Stimulated activated CD8-positive, alpha-beta memory T cell treated with anti-CD3 and anti-CD28 coated beads, Interleukin-4, amount 100 ng/mL, for 48 hours (primary cell): ENCODE data around the gene MYCL.
"Not testable (repeated sequence)": the region's sequence is repeated elsewhere in the genome, so short reads cannot be mapped to it uniquely, and the experiment has no call there.

Experiments
- DNase-seq: peaks from one replicate; pipeline ENCODE4 v3.0.0-alpha.2; 2020

Gene MYCL

DNA sequence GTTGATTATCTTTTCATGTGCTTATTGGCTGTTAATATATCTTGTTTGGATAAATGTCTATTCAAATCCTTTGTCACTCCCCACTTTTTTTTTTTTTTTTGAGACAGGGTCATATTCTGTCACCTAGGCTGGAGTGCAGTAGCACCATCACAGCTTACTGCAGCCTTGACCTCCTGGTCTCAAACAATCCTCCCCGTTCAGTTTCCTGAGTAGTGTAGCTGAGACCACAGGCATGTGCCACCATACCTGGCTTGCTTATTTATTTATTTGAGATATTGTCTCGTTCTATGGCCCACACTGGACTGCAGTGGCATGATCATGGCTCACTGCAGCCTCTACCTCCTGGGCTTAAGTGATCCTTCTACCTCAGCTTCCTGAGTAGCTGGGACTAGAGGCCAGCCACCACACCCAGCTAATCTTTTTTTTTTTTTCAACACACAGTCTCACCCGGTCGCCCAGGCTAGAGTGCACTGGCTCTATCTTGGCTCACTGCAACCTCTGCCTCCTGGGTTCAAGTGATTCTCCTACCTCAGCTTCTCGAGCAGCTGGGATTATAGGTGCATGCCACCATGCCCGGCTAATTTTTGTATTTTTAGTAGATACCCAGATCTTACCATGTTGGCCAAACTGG lies 13.9 kb upstream of the MYCL start:
- DNase-seq, result no peak

DNA sequence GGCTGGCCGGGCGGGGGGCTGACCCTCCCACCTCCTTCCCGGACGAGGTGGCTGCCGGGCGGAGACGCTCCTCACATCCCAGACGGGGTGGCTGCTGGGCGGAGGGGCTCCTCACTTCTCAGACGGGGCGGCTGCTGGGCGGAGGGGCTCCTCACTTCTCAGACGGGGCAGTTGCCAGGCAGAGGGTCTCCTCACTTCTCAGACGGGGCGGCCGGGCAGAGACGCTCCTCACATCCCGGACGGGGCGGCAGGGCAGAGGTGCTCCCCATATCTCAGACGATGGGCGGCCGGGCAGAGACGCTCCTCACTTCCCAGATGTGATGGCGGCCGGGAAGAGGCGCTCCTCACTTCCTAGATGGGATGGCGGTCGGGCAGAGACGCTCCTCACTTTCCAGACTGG lies 11.4 kb upstream of the MYCL start:
- not testable (repeated sequence) for DNase-seq

DNA sequence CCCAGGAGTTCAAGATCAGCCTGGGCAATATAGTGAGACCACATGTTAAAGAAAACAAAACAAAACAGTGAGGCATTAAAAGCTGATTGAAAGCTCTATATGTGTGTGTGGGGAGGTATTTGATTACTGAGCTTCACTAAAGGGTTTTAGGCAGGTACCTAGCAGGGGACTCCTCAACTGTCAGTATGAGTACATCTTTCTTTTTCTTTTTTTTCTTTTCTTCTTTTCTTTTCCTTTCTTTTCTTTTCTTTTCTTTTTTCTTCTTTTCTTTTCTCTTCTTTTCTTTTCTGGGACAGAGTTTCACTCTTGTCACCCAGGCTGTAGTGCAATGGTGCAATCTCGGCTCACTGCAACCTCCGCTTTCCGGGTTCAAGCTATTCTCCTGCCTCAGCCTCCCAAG lies 8.5 kb upstream of the MYCL start:
- DNase-seq, result no peak

DNA sequence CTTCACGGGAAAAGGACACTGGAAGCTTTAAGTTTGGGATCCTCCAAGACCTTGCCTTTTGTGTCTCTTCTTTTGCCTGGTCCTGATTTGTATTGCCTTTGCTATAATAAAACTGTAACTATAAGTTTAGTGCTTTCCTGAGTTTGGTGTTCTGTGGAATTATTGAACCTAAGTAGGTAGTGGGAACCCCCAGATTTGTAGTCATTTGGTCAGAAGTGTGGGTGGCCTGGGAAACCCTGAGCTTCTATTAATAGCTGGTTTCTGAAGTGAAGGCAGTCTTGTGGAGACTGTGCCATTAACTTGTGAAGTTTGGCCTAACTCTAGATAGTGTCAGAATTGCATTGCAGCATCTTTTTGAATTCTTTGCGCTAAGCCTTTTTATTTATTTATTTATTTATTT lies 6.8 kb upstream of the MYCL start:
- no peak for DNase-seq

DNA sequence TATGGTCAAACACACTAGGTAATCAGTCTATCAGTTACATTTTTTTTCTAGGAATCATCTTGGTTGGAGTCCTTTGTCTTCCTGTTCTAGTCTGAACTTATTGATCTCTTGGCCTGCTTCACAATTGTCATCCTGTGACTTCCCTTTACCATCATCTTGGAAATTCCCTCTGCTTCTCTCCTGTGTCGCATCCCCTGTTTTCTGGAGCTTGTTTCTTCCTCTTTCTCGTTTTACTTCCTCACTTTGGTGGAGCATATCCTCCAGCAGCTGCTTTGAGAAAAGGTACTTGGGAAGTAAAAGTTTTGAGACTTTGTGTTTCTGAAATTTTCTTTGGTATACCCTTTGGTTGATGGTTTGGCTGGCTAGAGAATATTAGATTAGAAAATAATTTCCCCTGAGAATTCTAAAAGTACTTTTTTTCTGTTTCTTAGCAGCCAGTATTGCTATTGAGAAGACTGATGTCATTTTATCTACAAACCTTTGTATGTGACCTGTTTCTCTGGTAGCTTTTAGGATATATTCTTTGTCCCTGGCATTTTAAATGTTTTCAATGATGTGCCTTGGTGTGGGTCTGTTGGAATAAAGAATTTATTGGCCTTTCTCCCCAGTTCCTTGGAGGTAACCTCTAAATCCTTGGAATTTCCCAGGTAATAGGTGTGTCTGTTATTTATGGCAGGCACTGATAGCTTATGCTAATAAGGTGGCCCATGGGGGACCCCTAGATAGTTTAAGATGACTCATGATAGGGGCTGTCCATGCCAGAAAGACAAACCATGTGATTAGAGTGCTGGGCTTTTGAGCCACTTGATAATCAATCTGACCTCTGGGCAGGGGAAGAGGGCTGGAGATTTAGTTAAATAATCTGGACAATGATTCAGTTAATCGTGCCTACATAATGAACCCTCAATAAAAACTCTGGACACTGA lies 6.1 kb upstream of the MYCL start:
- DNase-seq, result no peak

DNA sequence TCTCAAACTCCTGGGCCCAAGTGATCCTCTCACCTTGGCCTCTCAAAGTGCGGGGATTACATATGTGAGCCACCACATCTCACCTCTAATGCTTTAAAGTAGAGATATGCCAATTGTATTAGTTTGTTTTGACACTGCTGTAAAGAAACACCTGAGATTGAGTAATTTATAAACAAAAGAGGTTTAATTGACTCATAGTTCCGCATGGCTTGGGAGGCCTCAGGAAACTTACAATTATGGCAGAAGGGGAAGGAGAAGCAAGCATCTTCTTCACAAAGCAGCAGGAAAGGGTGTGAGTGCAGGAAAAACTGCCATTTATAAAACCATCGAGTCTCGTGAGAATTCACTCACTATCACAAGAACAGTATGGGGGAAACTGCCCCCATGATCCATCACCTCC lies 3.5 kb upstream of the MYCL start:
- DNase-seq, result no peak

DNA sequence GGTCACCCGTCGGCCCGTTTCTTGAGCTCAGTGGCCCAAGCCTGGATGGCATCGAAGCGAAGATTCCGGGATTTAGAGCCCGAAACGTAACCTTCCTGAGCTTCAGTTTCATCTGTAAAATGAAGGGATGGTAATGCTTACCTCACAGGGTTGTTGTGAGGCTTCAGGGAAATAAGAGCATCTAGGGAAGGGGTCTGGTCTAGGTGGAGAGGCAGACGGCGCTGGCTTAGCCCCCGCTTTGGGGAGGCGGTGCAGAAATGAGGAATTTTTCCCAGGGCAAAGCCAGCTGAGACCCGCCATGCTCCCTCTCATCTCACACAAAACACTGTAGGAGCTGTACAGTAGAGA lies 717 bp upstream of the MYCL start:
- DNase-seq, result no peak

DNA sequence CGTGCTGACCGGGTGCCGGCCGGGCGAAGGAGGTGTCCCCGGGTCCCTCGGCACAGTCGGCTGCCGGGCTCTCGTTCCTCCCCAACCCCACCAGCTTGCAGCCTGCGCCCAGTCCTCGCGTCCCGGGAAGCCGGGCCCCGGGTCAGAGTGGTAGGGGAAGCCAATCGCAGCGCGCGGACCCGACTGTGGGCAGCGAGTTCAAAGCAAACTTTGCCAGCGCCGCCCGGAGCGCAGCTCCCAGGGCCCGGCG lies 328 bp downstream of the MYCL start:
- peak; percentile 42 for DNase-seq

DNA sequence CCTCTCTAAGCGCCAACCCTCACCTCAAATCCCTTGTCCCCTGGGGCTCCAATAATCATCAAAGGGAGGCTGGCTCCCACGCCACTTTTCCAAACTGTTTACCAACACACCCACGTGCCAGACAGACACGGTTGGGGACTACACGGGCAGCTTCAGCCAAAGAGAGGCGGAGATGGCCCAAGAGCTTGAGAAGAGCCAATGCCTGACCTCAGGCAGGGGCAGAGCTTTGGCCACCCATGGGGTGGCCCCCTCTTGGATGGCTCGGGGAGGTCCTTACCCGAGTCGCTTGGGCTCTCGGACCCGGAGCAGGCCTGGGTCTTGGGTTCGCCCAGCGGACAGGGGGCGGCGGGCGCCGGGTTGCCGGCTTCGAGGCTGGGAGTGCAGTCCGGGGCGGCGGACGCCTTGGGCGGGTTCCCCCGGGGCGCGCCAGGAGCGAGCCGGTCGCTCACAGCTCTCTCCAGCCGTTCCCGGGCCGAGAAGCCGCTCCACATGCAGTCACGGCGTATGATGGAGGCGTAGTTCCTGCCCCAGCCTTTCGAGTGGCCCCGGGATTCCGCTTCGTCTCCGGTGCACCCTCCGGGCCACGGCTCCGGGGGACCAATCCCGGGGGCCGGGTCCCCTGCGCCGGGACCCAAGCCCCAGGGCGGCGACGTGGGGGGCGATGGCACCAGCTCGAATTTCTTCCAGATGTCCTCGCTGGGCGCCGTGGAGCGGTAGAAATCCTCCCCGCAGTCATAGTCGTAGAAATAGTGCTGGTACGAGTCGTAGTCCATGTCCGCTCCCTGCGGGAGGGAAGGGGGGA lies 854 bp downstream of the MYCL start:
- peak; percentile 30 for DNase-seq

DNA sequence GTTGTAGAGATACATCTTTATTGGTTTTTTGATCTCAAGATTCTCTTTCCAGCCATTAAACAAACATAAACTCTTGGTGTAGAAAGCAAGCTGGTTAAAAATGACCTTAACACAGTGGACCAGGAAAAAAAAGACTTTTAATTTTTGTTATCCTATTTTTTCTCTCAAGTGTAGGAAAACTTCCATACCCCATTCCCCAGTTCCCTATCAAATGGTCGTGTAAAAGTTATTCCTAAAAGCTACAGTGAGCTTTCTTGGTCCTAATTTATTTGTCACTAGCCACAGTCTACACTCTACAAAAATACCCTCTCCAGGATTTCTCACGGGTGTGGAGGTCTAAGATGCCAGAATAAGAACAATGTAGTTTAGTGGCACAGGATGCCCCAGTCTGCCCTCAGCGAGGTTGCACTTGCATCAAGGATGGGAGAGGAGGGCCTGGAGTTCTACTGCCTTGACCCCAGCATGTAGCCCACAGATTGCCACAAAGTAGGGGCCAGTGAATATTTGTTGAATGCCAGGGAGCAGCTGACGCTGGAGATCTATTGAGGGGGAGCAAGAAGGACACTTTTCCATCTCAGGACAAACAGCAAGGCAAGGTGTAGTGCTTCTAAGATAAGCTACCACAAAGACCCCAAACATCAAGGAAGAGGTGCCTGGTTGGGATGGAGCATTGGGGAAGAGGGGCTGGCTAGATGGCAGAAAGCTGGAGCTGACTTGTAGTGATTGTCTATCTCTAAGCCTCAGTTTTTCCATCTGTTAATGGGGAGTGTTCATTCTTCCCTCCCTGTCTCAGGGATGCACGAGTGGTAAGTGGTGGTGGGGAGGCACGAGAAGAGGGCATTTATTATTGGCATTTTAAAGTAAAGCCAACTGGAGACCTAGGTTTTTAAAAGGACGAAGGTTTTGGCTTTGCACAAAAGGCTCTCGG lies 1.8 kb downstream of the MYCL start:
- no peak for DNase-seq

DNA sequence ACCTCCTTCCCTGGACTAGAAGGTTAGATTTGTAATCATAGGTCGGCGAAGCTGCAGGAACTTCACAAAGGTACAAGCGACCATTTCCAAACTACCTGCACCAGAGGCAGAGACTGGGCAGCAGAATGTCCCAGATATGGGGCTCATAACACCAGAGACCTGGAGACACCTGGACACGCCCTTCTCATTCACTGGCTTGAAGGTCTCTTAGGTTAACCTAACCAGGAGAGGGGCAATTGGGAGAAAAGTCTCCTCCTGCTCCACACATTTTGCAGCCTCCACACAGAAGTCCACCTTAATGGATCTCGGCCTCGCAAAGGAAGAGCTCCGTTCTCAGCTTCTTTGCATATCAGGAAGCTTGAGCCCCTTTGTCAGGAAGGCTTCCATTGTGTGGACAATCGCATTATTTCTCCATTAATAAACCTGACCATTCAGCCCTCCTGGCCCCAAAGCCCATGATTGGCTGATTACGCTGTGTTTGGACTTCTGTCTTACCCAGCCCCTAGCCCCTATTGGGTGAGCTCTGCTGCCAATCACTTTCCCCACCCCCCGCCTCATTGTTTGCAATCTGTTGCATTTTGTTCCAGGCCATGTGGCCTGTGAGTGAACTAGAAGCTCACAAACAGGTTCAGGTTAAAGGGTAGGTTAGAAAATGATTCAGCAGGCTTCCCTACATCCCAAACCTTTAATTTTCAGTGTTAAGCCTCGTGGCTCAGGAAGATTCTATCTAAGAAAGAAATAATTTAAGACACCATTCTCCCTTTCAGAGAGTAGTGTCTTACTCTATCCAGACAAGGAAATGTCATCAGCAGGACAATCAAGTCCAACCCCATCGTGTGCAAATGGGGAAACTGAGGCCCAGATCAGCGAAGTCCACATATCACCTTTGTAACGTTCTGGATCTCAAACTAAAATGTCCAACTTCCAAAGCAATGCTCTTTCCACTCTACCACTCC lies 2.8 kb downstream of the MYCL start:
- DNase-seq, result no peak

DNA sequence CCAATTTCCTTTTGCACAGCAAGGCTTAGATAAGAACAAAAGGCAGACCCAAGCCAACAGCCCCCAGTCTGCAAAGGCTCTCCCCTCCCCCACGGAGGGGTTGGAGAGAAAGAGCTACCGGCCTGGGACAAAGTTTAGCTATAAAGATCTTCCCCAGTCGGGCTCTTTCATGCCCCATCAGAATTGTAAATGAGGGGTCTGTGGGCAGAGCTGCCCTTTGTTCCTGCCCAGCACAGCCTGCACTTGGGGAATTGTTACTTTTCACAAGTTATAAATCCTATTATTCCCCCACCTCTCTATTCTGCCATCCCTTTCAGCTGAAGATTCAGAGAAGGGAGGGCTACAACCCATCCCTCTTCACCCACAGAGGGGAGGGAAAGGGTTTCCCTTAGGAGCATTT lies 3.5 kb downstream of the MYCL start:
- no peak for DNase-seq

DNA sequence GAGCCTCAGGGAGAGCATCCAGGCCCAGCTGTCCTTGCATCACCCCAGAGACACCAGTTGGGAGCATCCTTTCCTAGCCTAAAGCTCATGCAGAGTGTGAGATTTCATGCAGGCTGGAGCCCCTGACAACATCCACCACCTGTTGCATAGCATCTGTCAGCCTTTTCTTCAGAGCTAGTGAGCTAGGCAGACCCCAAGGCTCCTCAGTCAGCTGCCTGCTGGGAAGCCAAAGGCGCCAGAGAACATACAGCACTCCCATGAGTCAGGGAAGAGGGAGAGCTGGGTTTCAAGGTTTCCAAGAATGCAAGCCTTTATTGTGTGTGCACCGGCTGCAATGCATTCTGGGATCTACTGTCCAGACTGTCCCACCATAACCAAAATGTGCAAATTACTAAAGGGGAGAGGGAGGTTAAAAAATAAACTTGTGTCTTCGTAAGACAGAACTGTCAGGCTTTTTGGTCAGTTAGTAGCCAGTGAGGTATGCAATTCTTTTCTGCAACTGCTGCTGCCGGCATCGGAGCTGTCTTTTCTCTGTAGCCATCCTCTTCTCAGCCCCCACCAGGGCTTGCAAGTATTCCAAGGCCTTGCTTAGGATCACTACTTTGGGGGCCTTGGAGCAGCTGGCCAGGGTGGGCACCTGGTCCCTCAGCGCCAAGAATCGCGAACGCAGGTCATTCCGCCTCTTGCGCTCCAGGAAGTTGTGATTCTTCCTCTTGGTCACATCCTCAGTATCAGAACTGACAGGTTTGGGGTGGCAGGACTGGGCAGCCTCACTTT lies 4.6 kb downstream of the MYCL start:
- no peak for DNase-seq

DNA sequence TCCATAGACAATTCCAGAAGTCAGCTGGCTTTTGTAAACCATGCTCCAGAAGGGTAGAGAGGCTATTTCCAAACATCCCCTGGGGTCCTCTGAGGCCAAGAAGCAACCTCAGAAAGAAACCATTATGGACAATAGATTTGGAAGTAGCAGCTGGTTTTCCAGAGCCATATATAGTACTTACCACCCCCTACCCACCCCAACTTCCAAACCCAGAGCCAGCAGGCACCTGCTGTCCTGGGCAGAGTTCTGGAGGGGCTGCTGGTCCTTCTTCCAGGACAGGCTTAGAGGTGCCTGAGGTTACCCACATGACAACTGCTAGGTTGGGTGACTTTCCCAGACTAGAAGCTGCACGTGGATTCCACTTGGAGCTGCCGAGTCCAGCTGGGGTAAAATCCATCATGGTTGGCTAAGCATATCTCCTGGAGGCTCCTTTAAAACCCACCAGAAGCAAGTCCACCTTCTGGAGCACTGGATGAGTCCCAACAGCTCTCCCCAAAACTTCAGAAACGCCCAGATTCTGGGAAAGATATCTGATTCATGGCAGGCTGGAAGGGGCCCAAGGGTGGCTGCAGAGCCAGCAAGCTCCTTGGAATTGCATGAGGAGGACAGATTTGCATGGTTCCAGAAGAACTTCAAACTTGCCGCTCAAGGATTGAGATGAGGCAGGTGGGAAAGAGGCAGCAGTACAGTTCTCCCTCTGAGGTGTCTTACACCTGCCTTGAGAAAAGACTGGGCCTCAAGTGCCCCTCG lies 5.8 kb downstream of the MYCL start:
- no peak for DNase-seq

DNA sequence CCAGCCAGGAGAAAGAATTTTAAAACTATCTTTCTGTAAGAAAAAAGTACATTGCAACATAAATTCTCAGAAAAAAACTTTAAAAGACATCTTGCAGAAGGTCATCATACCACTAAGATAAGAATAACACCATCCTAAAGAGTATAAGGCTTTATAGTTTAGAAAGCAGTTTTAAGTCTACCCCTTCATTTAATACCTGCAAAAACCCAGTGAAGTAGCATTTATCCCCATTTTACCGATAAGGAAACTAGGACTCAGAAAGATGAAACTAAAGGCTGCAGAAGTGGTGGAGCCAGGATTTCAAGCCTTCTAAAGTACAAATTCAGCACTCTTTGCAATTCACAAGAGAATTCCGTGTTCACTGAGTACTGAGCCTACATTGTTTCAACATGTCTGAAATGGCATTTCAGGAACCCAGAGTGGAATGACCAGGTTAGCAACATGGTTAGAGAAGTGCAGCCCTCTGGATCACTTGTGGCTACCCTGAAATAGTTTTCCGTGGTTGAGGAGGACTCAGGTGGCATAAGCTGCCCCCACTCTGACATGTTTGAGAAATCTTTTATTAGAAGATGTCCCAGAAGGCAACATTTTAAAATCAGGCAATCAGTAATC lies 6.7 kb downstream of the MYCL start:
- no peak for DNase-seq

DNA sequence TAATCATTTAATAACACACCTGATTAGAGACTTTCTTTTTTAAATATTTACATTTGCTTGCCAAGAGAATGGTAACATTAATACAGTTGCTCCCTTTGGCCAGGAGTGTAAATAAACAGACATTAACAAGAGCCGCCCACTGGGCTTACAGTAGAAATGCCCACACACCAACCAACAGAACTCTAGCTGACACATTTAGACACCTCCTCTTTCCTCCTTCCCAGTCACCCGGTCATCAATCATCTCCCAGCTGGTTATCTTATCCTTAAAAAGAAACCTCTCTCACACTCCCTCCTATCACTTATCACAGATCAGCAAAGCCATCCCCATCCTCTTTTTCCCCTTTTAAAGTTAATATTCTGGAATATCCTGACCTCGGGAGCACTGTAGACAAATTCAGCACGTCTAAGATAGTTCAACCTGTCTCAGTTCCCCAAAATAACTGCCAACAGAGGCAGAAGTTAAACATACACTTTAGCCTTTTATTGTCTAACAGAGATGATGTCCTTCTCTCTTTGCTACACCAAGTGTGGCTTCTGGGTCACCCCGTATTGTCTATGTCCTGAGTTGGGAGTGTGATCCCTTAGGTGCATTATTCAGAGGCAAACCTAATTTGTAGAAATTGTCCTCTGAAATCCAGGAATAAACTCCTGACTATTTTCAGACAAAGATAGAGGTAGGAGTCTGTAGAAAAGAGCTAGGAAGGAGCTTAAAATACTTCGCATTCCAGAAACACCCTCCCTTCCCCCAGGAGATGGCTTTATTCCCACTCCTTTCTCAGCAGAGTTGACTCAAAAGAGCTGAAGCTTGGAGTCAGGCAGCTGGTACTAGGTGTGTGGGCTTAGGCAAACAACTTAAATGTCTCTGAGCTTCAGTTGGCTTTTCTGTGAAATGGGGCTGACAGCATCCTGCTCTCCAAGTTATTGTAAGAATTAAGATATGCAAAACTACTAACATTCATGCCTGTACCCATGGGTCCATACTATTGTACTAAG lies 8.8 kb downstream of the MYCL start:
- DNase-seq, result no peak

DNA sequence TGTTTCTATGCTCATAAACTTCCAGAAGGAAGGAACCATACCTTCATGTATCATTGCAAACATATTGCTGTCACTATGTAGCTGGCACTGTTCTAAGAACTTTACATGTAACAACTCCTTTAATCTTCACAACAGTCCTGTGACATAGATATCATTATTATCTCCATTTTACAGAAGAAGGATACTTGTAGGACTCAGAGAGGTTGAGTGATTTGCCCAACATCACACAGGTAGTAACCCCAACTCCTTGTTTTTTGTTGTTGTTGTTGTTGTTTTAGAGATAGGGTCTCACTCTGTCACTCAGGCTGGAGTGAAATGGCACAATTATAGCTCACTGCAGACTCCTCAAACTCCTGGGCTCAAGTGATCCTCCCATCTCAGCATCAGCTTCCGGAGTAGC lies 10.8 kb downstream of the MYCL start:
- no peak for DNase-seq

DNA sequence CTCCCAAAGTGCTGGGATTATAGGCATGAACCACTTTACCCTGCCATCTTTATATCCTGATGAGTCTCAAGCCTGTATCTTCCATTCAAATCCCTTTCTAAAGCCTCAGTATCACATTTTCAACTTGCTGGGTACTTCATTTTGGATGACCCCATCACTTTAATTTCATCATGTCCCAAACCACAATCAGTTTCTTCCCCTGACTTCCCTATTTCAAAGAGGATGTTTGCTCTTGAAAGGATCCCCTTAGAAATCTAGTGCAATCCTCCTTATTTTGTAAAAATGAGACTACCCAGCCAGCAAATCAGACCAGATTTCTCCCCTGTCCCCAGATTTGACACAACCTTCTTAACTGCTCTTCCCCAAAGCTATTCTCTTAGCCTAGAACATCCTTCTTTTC lies 11.4 kb downstream of the MYCL start:
- no peak for DNase-seq
